ENCODE results near the gene TPSAB1. TPM values are rescaled to one million over a fixed set of nuclear protein-coding genes. Genes with fewer than 3 reads are reported as not detected.

The TPSAB1 gene
- total RNA-seq, 4 donors from 2014 or later = 23.8 to 130 (median 59.4) TPM

DNA sequence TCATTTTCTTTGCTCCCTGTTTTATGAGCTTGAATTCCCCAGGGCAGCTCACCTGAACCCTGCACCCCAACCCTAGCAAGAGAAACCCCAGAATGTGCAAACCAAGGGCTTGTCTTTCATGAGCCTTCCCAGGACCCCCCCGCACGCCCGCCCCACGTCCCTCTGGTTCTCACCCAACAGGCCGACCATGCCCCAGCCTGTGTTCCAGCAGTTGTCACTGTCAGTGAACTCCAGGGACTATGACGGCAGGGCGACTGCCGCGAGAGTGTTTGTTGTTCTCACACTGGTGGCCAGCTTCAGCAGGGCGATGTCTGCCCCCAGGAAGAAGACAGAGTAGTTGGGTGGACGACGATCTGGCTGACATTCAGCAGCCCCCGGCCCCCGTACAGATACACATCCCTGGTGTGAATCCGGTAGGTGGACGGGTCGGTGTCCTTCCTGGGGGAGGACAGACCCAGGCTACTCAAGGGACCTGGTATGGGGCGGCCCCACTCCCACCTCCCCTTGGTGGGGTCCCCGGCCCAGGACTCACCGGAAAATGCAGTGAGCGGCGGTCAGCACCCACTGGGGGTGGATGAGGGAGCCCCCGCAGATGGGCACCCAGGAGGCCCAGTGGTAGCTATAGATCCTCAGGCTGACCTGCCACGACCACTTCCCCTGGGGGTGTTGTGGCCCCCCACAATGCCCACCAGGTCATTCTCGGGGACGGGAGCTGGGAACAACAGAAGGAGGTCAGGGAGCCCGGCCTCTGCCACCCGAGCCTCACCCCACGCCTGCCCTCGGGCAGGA lies 35.5 kb downstream of the TPSAB1 start:
- H3K36me3 ChIP-seq = no peaks in the 10 kb centered on the region
- H3K27me3 ChIP-seq = no peaks in the 10 kb centered on the region
- no peak overlapping the region for H3K27ac ChIP-seq
- no peak for DNase-seq
- peaks cover 0 to 12% (median 4%) of the 10 kb centered on the region in 4 donors for H3K4me1 ChIP-seq
- TF ChIP-seq POLR2A (IDR thresholded peaks at IDR 0.05) = no peak
- TF ChIP-seq, protein P1, sequence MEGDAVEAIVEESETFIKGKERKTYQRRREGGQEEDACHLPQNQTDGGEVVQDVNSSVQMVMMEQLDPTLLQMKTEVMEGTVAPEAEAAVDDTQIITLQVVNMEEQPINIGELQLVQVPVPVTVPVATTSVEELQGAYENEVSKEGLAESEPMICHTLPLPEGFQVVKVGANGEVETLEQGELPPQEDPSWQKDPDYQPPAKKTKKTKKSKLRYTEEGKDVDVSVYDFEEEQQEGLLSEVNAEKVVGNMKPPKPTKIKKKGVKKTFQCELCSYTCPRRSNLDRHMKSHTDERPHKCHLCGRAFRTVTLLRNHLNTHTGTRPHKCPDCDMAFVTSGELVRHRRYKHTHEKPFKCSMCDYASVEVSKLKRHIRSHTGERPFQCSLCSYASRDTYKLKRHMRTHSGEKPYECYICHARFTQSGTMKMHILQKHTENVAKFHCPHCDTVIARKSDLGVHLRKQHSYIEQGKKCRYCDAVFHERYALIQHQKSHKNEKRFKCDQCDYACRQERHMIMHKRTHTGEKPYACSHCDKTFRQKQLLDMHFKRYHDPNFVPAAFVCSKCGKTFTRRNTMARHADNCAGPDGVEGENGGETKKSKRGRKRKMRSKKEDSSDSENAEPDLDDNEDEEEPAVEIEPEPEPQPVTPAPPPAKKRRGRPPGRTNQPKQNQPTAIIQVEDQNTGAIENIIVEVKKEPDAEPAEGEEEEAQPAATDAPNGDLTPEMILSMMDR (IDR thresholded peaks at IDR 0.05) = no peak
- no peak overlapping the region for H3K4me3 ChIP-seq
- H3K9me3 ChIP-seq = no peaks in the 10 kb centered on the region

DNA sequence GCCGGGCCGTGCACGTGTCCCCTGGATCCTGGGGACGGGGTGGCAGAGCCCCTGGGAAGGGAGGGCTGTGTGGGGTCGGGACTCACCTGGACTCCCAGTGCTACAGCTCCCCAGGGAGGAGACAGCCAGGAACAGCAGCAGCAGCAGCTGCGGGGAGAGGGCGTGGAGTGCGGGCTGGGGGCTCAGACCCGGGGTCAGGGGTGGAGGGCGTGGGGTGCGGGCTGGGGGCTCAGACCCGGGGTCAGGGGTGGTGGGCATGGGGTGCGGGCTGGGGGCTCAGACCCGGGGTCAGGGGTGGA lies 36.0 kb downstream of the TPSAB1 start:
- Histone ChIP-seq H3K4me1 (peaks cover 0 to 7% (median 3%) of the 10 kb centered on the region in 4 donors), H3K9me3 (no peaks in the 10 kb centered on the region), H3K27me3 (no peaks in the 10 kb centered on the region), H3K27ac (no peak overlapping the region), H3K36me3 (no peaks in the 10 kb centered on the region), H3K4me3 (no peak overlapping the region)
- TF ChIP-seq, protein P1 (IDR thresholded peaks at IDR 0.05) = no peak
- TF ChIP-seq POLR2A (IDR thresholded peaks at IDR 0.05) = no peak
- DNase-seq = no peak

DNA sequence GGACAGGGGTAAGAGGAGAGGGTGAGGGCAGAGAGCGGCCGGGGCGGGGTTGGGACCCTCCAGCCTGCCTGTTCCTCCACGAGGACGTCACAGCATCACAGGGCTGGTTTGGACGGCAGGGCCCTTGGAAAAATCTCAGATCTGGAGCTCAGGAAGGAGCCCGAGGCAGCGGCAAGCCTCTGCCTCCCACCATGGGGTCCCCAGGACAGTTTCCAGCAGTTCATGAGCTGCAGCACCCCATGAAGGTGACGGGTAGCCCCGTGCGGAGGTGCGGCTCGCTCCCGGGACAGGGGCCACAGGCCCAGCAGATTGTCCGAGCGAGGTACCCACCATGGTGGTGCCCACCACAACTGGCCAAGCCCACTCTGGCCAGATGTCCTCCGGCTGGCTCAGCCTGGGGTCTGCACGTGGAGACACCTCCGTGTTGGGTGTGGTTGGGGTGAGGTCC lies 36.7 kb downstream of the TPSAB1 start:
- H3K4me3 ChIP-seq = no peak overlapping the region
- no peak for DNase-seq

DNA sequence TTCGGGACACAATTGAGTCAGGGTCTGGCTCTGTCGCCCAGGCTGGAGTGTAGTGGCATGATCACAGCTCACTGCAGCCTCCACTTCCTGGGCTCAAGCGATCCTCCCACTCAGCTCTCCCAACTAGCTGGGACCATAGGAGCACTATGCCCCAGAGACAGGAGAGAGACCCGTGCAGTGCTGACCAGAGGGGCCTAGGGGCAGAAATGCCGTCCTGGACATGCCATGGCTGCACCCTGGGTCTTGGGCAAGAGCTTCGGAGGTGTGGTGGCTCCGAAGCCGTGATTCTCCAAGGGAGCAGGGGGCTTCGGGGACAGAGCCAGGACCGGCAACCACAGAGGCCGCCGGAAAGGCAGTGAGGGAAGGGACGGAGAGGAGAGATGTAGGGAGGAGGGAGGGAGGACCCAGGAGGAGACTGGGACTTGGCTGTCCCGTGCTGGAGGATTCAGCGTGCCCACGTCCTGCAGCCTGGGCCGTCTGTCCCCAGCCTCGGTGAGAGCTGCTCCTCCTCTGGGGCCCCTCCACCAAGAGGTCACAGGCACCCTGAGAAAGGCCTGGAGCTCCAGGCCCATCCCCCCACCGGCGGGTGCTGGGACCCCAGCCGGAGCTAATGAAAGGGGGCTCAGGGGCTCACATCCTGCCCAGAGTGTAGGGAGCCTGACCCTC lies 37.2 kb downstream of the TPSAB1 start:
- Histone ChIP-seq H3K9me3 (no peaks in the 10 kb centered on the region), H3K27me3 (no peaks in the 10 kb centered on the region), H3K36me3 (no peaks in the 10 kb centered on the region), H3K4me3 (no peak overlapping the region), H3K4me1 (no peaks in the 10 kb centered on the region), H3K27ac (no peak overlapping the region)
- DNase-seq = no peak
- no peak for TF ChIP-seq POLR2A (IDR thresholded peaks at IDR 0.05)
- TF ChIP-seq, protein P1 (IDR thresholded peaks at IDR 0.05) = no peak

More for the DNA sequence above, 36.7 kb downstream of the TPSAB1 start:
- Histone ChIP-seq H3K27me3 (no peaks in the 10 kb centered on the region), H3K36me3 (no peaks in the 10 kb centered on the region), H3K27ac (no peak overlapping the region), H3K9me3 (no peaks in the 10 kb centered on the region), H3K4me1 (peaks cover 0 to under 1% (median 0%) of the 10 kb centered on the region in 4 donors)
- no peak for TF ChIP-seq POLR2A (IDR thresholded peaks at IDR 0.05)
- TF ChIP-seq, protein P1 (IDR thresholded peaks at IDR 0.05) = no peak

DNA sequence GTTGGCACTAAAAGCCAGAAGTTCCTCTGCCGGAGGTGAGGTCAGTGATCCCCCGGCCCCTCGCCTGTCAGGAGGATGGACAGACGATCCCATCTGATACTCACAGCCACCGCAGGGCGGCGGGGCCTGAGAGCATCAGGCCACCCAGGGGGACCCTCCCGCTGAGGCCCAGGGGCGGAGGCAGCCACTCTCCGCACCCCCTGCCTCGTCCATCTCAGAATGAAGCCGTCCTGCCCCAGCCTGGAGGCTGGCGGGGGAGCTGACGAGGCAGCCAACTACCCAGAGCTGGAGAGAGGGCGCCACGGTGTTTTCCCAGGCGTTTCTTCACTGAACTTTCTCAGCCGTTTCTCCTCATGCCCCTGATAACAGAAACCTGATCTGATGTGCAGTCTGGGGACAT lies 38.0 kb downstream of the TPSAB1 start:
- Histone ChIP-seq H3K36me3 (no peaks in the 10 kb centered on the region), H3K4me1 (no peaks in the 10 kb centered on the region), H3K27me3 (no peaks in the 10 kb centered on the region), H3K27ac (no peak overlapping the region), H3K4me3 (no peak overlapping the region), H3K9me3 (no peaks in the 10 kb centered on the region)
- TF ChIP-seq, protein P1 (IDR thresholded peaks at IDR 0.05) = no peak
- no peak for TF ChIP-seq POLR2A (IDR thresholded peaks at IDR 0.05)
- DNase-seq = no peak

Measured in Peyer's patch (tissue), 4 donors.